Left ventricle myocardium inferior (tissue), 1 donor: ENCODE data around the gene EOGT. TPM values are rescaled to one million over a fixed set of nuclear protein-coding genes. Genes with fewer than 3 reads are reported as not detected.

Experiments used
- DNase-seq: peaks from one replicate; pipeline ENCODE4 v3.0.0-alpha.2; 2020
- H3K27ac ChIP-seq: fragments of 200-600 bp; replicated peaks from 2 replicates; pipeline ENCODE4 v1.8.0; 2021
- H3K27me3 ChIP-seq: fragments of 200-600 bp; 2 replicates; pipeline ENCODE4 v1.8.0; 2021; ENCODE audit warnings: low read depth
- H3K36me3 ChIP-seq: fragments of 200-600 bp; 2 replicates; pipeline ENCODE4 v1.8.0; 2021
- H3K4me1 ChIP-seq: fragments of 200-600 bp; 2 replicates; pipeline ENCODE4 v1.8.0; 2021
- H3K4me3 ChIP-seq: fragments of 200-600 bp; 2 replicates; pipeline ENCODE4 v1.8.0; 2021; ENCODE audit warnings: mild to moderate bottlenecking, moderate library complexity
- H3K9me3 ChIP-seq: fragments of 200-600 bp; replicated peaks from 2 replicates; pipeline ENCODE4 v1.8.0; 2021
- intact Hi-C: fragments of 100-400 bp; cut with micrococcal nuclease; formaldehyde crosslinking; loops from one replicate; pipeline ENCODE4 v1.11.0; 2022
- total RNA-seq: library from RNA; stranded (reverse); fragmentation: NEBNext Ultra II Directional; extraction: Animal tissue kit (Norgen Biotek cat#: 25700); gene quantifications from one replicate; pipeline ENCODE4 v1.2.1, GENCODE V29; 2021
- TF ChIP-seq, protein P1 (sequence below): fragments of 200-600 bp; IDR thresholded peaks from 2 replicates; pipeline ENCODE4 v1.8.0; 2021; ENCODE audit warnings: antibody characterized with exemption, mild to moderate bottlenecking, borderline replicate concordance
- donor health status: DM: no; HTN: yes; CAD: no; lungs with severe emphysema.

Gene EOGT
- total RNA-seq, 1 donor from 2014 or later = 28.2 TPM

DNA sequence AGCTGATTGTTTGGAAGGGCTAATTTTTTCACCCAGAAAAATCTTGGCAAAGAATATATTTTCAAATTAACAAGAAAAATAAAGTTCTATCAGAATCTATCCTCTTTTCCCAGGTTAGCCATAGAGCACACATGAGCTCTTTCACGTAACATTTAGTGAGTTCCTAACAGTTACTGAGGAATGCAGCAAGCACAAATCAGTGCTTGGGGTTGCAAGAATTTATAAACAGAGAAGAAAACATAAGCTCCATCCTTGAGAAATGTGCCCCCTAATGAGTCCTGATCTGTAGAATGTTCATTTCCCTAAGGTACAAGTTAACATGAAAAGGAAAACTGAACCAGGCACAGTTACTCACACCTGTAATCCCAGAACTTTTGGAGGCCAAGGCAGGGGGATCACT is 13.9 kb downstream of the EOGT start:
- no peak overlapping the region for H3K4me3 ChIP-seq
- TF ChIP-seq, protein P1, sequence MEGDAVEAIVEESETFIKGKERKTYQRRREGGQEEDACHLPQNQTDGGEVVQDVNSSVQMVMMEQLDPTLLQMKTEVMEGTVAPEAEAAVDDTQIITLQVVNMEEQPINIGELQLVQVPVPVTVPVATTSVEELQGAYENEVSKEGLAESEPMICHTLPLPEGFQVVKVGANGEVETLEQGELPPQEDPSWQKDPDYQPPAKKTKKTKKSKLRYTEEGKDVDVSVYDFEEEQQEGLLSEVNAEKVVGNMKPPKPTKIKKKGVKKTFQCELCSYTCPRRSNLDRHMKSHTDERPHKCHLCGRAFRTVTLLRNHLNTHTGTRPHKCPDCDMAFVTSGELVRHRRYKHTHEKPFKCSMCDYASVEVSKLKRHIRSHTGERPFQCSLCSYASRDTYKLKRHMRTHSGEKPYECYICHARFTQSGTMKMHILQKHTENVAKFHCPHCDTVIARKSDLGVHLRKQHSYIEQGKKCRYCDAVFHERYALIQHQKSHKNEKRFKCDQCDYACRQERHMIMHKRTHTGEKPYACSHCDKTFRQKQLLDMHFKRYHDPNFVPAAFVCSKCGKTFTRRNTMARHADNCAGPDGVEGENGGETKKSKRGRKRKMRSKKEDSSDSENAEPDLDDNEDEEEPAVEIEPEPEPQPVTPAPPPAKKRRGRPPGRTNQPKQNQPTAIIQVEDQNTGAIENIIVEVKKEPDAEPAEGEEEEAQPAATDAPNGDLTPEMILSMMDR = no peak
- peaks cover 18% of the 10 kb centered on the region for H3K4me1 ChIP-seq
- peaks cover 99% of the 10 kb centered on the region for H3K36me3 ChIP-seq
- no peaks in the 10 kb centered on the region for H3K27me3 ChIP-seq
- DNase-seq = no peak
- H3K9me3 ChIP-seq = no peaks in the 10 kb centered on the region
- H3K27ac ChIP-seq = no peak overlapping the region
- intact Hi-C loops = no loop called here

DNA sequence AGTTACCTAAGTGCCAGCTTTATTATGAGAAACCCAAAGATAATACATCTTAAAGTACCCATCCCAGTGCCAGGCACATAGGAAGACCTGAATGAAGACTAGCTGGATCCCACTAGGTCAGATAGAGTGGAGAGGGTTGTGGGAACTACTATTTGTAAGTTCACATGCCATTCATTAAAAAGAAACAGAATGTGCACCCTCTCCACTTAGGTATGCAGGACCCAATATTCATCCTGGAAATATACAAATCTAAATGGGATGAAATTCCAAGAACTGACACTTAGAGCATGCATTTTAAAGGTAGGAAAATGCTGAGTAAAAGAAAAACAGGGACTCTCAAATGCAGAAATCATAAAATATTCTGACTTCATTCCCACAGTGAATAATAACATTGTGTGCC is 14.3 kb downstream of the EOGT start:
- Histone ChIP-seq H3K27ac (no peak overlapping the region), H3K4me1 (peaks cover 18% of the 10 kb centered on the region), H3K4me3 (no peak overlapping the region), H3K9me3 (no peaks in the 10 kb centered on the region), H3K27me3 (no peaks in the 10 kb centered on the region), H3K36me3 (peaks cover 99% of the 10 kb centered on the region)
- DNase-seq = no peak
- TF ChIP-seq, protein P1 = no peak
- intact Hi-C loops = no loop called here

DNA sequence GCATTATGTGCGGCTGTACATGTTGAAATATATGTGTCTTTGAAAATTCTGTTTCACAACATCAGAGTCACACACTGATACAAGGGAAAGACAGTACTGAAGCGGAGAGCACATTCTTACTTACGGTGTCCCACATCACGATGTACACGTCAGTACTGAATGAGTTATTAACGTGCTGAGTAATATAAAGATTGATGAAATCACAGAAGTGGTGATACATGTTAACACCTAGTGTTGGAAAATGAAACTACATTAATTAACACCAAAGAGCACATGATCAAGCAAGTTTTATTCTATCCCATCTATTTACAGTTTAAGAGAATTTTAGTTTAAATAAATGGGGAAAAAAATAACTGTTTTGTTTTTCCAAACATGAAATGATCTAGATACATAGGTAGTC is 15.6 kb downstream of the EOGT start:
- Histone ChIP-seq H3K27me3 (no peaks in the 10 kb centered on the region), H3K36me3 (peaks cover 99% of the 10 kb centered on the region), H3K27ac (no peak overlapping the region), H3K4me1 (peaks cover 18% of the 10 kb centered on the region), H3K4me3 (no peak overlapping the region), H3K9me3 (no peaks in the 10 kb centered on the region)
- intact Hi-C loops = no loop called here
- TF ChIP-seq, protein P1 = no peak
- DNase-seq = no peak

DNA sequence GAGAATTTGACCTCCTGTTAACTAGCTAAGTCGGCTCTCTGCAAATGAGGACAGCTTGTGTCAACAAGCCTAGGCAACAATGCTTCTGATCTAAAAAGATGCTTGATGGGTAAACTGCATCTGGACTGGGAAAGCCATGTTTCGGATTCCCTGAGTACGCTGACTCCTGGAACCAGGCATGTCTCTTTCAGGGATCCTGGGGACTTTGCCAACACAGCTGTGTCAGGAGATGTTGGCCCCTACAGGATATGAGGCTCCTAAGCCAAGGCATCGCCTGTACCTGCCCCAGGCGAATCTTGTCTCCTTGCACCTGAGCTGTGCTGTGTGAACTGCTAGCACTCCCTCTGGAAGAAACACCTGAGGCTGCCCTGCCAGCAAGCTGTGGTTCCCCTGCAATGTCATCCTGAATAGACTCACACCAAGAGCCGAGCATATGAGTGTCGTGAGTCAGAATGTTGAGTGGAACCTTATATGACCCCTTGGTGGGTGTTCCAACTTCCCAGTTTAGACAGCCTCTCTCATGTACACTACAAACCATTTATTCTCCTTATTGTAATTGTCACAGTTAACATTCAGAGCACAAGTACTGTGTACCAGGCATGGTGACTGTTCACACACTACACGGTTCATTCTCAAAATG is 17.0 kb downstream of the EOGT start:
- TF ChIP-seq, protein P1 = no peak
- peaks cover 96% of the 10 kb centered on the region for H3K36me3 ChIP-seq
- H3K9me3 ChIP-seq = no peaks in the 10 kb centered on the region
- no peak for DNase-seq
- H3K4me1 ChIP-seq = peaks cover 18% of the 10 kb centered on the region
- no peak overlapping the region for H3K27ac ChIP-seq
- intact Hi-C loops = no loop called here
- no peaks in the 10 kb centered on the region for H3K27me3 ChIP-seq
- H3K4me3 ChIP-seq = no peak overlapping the region

DNA sequence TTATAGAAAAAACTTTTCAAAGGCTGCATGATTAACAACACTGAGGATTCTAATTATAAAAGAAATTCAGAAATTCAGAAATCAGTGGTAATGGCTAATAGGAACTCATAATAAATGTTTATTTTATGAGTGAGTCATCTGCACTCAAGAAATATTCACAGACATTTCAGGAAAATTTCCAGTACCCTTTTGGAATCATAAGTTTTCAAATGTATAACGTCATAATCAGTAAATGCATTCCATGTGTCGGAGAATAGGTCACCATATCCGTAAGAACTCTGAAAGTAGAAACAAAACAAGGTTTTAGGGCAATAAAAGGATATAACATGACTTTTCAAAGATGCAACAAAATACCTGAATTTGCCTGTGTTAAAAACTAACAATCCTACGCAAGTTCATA is 24.7 kb downstream of the EOGT start:
- DNase-seq = no peak
- intact Hi-C loops = no loop called here
- no peak overlapping the region for H3K27ac ChIP-seq
- H3K27me3 ChIP-seq = no peaks in the 10 kb centered on the region
- peaks cover 95% of the 10 kb centered on the region for H3K36me3 ChIP-seq
- TF ChIP-seq, protein P1 = no peak
- H3K9me3 ChIP-seq = no peaks in the 10 kb centered on the region
- no peaks in the 10 kb centered on the region for H3K4me1 ChIP-seq
- no peak overlapping the region for H3K4me3 ChIP-seq
